H1 (cell line): ENCODE measurements around the gene PHOX2A. TPM values are rescaled to one million over a fixed set of nuclear protein-coding genes. Genes with fewer than 3 reads are reported as not detected.

Source experiments
- CHD1 ChIP-seq: IDR thresholded peaks from 2 replicates; pipeline ENCODE4 v1.6.1; 2012; ENCODE audit warnings: low read depth, low read length, improper control_type of control experiment
- CTBP2 ChIP-seq: IDR thresholded peaks from 2 replicates; pipeline ENCODE4 v1.7.0; 2011; ENCODE audit warnings: borderline replicate concordance, mild to moderate bottlenecking, moderate library complexity, mixed read lengths, low read length; ENCODE audit not compliant: insufficient read depth, insufficient read length
- polyA plus RNA-seq, 7 experiments: library from polyadenylated mRNA; depleted of rRNA in 3 of 7; stranded (reverse) in 5 of 7; unstranded in 2 of 7; fragments of >200 nt in 5 of 7; fragments of 200-250 nt in 2 of 7; gene quantifications; 1 replicate in 5 of 7; 2 replicates in 1 of 7; 4 replicates in 1 of 7; pipeline versions ENCODE4 v1.2.1 to v1.2.3, GENCODE V29; 2011 to 2013; ENCODE audit warnings: missing spikeins in 2 of 7, mixed read lengths in 2 of 7
- total RNA-seq: library from RNA; stranded (reverse); fragmentation: NEBNext Ultra II Directional; extraction: Animal tissue kit (Norgen Biotek cat#: 25700); gene quantifications from 2 replicates; pipeline ENCODE4 v1.2.1, GENCODE V29; 2021

Gene PHOX2A
- total and polyA plus RNA-seq, 2 of the 8 experiments (the other 6 are each of a cell fraction or from before 2014, with no cell fraction given): 0.67 TPM; not detected in 1

- no peak for TF ChIP-seq CTBP2
- TF ChIP-seq CHD1: no peak
Observed at GRCh38 chr11:72260574-72260973, 16.6 kb upstream of the PHOX2A start (continued).
